ENCODE measurements around the gene RAB22A.
"Not testable (repeated sequence)": the region's sequence is repeated elsewhere in the genome, so short reads cannot be mapped to it uniquely, and the experiment has no call there.

Gene RAB22A

DNA sequence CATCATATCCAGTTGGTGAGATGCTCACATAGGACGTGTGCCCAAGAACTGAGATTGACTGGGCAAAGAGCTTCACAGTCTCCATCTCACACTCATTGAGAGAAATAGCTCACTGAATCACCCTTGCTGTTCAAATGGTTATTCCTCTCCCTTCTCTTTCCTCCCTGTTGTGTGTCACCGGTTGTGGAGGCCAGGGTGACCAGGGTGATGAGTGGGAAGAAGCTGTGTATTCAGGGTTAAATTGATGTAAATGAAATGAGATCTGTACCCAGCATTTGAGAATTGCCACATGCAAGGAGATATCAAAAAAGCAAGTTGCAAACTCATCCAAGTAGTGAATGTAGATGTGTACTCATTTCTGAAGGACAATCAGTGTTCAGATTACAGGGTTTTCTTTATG lies 43.0 kb downstream of the RAB22A start:
- DNase-seq: no peak

DNA sequence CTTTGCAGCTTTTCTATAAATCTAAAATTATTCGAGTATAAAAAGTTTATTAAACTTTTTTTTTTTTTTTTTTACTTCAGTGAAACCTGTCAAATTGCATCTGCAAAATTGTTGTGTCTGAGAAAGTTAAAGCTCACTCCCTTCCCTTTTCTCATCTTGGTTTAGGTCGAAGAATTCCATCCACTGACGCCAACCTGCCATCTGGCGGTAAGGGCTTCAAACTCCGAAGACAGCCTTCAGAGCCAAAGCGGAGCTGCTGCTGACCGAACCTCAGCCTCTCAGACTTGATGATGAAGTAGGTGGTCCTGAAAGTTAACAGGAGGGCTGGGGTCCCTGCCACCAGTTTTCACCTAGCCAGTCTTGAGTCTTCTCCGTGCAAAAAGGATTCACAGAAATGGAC lies 49.9 kb downstream of the RAB22A start:
- DNase-seq: no peak

DNA sequence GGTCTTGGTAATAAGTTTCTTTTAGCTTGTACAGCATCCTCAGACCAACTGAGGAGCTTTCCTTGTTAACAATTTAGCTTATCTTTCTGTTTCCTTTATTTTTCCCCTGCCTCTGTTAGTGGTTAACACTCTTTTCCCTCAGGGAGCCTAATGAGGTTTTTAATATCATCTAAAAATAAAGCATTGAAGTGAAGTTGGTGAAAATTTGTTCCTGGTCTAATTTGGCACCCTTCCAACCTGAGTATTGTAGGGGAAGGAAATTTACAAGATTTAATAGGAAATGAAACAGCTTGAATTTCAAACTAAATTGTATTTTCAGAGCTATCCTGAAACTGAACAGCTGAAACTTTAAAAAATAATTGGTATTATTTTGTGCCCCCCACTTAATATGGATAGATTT lies 51.4 kb downstream of the RAB22A start:
- no peak for DNase-seq

DNA sequence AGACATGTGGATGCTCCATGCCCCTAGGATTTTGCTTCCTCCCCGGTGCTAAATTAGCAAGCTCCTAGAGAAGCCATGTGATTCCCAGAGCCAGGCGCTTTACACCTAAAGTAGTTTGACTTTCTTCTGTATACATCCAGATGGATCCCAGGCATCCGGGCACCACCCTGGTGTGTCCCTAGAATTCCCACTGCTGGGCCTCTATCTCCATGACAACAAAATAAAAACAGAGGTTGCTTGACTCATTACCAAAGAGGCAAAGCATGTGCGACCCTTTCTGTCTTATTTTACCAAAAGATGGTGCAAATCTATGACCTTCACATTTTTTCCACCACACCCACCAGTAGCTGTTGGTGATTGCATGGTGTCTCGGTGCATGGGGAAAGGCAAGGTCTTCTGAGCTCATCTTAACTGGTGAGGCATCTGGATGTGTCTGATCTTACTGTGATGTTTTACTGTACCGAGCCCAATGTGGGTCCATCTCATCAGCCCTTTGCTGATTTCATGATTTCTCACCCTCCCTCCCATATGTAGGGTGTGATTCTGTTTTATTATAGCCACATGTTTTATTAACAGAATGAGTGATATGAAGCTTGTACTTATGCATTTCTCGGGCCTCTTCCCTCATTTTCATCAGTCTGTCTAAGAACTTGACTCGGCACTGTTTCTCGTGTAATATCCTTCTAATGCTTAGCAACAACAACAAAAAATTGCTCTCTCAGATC lies 52.1 kb downstream of the RAB22A start:
- DNase-seq: no peak

DNA sequence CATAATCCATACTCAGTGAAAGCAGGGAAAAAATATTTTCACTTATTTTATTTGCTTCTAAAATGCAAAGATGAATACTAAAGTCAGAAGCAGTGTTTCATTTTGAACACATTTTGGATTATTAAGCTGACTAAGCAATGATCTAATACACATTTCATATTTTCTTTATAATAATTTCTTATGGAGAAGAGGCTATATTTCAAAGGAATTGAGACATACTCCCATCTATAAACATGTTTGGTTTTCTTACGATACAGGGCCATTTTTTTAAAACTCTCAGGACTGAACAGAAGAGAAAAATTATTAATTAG lies 52.6 kb downstream of the RAB22A start:
- no peak for DNase-seq

DNA sequence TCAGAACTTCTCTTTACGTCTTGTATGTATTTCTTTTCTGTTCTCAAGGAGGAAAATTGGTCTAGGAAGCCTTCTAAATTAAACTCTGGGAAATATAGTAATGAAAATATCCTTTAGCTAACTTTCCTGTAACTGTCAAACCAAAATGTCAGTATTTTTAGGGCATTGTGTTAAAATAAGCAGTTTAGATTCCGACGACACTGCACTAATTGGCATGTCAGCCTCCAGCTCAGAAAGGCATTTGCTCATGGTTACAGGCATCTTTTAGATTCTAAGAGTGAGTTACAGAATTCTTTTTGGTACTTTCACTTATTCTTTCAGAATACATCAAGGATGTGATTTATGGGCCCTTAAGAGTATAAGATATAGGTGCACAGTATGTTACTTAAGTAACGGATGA lies 53.5 kb downstream of the RAB22A start:
- DNase-seq: no peak

DNA sequence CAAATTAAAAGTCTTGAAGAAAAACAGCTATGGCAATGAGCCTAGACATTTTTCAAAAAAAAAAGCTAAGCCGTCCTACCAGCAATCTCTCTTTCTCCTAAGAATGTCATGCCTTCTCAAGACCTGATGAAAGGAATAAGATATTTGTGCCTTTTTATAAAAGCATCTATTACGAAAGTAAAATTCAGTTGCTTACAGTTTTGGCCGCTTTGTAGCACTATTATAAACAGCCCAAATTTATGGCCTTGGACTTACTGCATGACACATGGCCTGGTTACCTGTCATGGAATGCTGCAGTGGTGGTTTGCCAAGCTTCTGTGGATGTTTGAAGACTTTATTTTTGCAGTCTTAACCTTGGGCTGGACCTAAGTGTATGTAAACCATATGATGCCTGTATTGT lies 57.4 kb downstream of the RAB22A start:
- DNase-seq: no peak

DNA sequence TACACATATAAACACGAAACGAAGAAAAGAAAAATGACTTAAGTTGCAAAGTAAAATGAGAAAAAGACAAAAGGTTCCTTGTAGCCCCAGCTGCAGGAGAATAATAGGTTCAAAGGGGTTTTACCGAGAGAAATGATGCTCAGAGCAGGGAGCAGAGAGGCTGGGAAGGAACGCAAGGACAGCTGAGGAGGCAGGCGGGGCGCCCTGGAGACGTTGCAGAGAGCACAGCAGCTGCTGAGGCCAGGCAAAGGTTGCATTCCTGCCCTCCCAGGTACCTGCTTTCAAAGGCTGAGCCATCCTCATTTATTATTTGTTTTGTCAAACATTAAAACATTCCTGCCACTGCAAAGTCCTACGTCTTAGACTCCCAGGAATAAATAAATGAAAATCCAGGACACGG lies 63.3 kb downstream of the RAB22A start:
- no peak for DNase-seq

DNA sequence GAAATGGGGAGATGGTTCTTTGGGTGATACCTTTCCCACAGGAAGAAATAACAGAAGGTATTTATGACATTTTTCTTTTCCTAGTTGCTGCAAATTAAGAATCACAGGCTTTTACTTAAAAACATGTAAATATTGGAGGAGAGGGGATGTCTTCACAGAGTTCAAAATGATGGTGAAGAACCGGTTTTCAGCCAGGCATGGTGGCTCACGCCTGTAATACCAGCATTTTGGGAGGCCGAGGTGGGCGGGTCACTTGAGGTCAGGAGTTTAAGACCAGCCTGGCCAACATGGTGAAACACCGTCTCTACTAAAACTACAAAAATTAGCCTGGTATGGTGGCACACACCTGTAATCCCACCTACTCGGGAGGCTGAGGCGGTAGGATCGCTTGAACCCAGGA lies 63.8 kb downstream of the RAB22A start:
- DNase-seq: not testable (repeated sequence)

DNA sequence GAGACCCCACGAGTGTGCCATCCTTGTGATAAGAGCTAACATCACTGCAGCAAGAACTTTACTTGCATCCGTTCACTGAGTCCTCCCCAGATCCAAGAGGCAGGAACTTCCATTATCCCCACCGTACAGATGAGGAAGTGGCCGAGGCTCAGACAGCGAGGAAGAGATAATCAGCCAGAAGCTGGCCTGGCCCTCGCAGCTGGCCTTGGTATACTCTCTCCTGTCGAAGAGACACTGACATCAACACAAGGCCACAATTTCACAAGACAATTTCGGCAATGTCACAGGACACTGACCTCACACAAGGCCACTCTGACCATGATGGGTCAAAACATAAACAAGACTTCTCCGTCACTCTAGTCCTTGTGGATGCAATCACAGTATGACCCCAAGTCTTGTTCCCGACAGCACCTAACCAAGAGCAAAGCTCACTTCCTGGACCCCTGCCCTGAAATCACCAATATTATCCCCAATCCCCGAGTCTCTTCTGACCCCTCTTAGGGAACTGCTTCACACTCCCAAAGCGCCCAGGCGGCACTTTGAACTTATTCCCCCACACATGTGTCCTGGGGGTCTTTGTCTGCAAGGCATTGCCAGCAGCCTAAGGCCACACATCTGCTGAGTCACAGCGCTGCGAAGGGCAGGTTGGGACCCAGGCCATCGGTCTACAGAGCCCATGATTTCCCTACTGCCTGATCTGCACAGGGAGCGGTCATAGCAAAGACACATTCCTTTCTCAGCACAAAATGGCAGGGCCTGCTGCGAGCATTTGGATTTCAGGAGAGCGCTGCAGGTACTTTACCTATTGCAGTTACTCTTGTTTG lies 64.7 kb downstream of the RAB22A start:
- no peak for DNase-seq

DNA sequence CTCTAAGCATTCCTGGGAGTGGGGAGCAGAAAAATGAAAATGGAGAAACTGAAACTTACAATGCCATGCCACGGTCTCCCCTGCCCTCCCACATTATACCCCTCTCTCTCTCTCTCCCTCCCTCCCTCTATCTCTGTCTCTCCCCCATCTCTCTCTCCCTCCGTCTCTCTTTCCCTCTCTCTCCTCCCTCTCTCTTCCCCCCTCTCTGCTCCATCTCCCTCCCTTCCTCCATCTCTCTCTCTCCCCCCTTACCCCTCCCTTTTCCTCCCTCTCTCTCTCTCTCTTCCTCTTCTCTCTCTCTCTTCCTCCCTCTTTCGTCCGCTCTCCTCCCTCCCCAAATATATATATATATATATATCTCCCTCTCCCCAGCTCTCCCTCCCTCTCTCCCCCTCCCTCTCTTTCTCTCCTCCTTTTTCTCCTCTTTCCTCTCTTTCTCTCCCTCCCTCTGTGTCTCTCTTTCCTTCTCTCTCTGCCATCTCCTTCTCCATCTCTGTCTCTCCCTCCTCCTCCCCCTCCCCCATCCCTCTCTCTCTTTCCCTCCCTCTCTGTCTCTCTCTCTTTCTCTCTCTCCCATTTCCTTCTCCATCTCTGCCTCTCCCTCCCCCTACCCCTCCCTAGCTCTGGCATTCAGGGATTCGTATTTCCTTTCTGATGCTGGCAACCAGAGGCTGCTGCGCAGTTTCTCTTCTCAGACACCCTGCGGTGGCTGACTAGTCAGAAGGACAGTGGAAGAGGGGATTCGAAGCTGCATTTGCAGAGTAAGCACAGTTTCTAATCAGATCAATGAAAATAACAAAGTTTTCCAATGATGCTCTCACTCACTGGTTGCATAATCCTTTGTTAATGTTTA lies 65.6 kb downstream of the RAB22A start:
- DNase-seq: no peak

DNA sequence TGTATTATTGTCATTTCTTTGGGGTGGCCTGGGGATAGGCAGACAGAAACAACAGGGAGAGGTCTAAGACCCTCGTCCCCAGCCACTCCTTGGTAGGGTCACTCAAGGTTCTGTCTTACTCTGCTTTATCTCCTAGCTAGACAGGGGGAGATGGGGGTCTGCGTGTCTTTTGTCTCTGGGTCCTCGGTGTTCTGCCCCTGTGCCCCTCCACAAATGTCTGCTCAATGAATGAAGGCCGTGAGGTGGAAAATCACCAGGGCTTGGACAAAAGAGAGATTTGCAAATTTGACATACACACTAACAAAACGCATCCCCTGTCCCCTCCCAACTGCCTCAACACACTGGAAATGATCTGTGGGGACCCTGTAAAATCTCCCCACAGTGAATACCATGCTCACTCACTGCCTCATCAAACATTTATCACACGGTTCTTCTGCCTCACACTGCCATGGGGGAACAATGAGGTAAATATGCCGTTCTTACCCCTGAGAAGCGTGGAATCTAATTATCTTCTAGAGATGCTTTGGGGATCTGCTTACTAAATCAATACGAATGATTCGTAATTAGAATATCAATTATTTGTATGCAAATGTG lies 66.3 kb downstream of the RAB22A start:
- DNase-seq: no peak

DNA sequence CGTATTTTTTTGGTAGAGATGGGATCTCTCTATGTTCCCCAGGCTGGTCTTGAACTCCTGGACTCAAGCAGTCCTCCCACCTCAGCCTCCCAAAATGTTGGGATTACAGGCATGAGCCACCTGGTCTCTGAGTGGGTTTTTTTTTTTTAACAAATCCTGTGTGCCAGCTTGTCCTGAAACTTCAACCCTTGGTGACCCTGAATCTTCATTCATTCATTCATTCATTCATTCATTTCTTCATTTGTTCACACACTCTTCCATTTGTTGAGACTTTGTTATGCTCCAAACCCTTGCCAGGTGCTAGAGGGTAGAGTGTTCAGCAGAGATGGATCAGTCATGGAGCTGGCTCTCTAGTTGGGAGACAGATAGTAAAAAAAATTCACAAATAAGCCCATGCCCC lies 67.5 kb downstream of the RAB22A start:
- DNase-seq: no peak

DNA sequence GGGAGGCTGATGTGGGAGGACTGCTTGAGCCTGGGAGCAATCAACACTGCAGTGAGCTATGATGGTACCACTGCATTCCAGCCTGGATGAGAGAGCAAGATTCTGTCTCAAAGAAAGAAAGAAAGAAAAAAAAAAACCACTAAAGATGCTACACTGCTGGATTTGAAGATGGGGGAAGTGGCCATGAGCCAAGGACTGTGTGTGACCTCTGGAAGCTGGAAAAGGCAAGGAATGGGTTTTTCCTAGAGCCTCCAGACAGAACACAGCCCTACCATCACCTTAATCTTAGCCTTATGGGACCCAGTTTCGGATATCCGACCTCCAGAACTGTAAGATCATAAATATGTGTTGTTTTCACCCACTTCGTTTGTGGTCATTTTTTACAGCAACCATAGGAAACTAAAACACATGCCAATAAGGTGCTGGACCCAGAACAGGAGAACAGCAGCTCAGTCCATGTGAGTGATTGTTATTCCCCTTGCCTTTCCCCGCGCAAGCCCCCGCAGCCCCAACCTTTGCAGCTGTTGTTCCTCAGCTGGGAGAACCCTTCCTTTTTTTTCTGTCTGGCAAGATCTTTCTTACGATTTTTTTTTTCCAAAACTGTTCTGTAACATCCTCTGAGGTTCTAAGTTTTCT lies 68.4 kb downstream of the RAB22A start:
- DNase-seq: no peak

DNA sequence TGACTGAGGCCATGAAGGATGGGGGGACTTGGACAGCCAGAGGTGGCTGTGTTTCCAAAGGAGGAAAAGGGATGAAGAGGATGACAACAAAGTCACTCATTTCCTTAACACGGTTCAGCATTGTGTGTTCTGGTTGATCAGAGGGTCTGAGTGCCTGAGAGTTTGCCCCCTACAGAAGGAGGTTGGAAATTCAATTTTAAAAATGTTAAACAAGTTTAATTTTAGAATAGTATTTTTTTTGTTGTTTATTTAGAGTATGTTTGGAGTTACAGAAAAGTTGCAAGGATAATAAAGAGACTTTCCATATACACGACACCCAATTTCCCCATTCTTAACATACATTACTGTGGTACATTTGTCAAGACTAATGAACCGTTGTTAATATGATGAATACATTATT lies 69.2 kb downstream of the RAB22A start:
- DNase-seq: no peak

DNA sequence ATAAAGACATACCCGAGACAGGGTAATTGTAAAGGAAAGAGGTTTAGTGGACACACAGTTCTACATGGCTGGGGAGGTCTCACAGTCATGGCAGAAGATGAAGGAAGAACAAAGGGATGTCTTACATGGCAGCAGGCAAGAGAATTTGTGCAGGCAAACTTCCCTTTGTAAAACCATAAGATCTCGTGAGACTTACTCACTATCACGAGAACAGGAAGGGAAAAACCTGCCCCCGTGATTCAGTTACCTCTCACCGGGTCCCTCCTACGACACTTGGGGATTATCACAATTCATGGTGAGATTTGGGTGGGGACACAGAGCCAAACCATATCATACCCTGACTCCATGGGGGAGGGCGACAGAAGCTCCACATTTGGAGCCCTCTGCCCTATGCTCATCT lies 72.1 kb downstream of the RAB22A start:
- DNase-seq: no peak

DNA sequence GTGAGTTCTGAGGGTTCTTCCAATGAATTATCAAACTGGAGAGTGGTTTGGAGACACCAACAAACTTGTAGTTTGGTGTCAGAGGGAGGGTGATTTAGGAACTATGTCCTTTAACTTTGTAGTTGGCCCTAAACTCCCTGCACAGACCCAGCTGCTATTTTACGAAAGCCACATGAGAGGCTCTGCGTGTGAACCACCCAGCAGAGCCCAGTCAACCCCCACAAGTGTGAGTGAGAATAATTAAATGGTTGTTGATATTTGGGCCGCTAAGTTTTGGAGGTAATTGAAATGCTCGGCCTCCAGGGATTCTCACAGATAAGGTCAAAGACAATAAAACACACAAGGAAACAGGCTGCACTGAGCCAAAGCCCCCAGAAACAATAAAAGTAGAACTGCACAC lies 72.6 kb downstream of the RAB22A start:
- no peak for DNase-seq

DNA sequence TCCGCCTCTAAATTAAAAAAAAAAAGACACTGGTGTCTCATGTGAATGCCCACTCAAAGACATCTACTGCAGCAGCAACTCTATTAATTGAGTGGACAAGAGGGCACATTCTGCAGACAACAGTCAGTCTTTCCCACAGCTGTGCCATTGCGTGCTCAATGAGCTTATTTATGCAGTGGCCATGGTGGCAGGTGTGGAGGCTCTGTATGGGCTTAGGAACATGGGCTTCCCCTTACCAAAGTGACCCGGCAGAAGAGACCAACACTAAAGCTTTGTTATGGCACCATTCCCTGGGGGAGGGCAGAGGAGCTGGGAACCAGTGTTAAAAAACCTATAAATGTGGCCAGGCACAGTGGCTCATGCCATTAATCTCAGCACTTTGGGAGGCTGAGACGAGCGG lies 75.3 kb downstream of the RAB22A start:
- DNase-seq: no peak

DNA sequence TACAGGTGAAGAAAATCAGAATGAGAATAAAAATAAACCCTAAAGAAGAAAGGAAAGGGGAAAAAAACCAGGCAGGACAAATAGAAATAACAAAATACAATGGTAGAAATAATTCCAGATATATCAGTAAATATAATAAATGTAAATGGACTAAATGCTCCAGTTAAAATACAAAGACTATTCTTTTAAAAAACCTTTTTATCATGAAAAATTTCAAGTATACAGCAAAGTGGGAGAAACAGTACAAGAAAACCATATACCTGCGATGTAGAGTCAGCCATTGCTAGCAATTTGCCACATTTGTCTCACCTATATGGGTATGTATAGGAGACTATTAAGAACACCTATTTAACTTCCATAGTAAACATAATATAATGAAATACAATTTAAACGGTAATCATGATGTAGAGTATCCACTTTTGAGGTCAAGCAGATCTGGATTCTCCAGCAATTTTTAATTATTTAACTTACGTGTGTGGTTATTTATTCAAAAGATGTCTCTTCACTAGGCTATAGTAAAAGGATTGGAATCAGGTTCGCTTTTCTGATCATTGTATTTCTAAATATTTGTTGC lies 78.6 kb downstream of the RAB22A start:
- DNase-seq: no peak

DNA sequence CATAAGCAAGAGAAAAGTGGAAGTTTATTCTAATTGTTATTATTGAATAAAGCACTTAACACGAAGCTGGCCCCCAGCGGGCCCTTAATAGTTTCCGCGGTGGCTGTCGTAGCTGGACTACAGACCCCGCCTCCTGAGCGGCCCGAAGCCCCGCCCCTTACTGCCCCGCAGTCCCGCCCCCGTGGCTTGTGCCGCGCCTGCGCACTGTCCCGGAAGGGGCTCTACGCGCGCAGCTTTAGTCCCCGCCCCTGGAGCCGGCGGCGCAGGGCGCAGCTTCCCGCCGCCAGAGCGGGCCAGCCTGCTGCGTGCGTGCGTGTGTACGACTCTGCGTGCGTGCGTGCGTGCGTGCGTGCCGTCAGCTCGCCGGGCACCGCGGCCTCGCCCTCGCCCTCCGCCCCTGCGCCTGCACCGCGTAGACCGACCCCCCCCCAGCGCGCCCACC lies 79.4 kb downstream of the RAB22A start, which contains the start of gene VAPB:
TSS of gene VAPB (plus strand) at position 348 of the 442 bp plus-strand sequence. CDS start 231 bp downstream, outside the sequence.
- peak; percentile 99 for DNase-seq

DNA sequence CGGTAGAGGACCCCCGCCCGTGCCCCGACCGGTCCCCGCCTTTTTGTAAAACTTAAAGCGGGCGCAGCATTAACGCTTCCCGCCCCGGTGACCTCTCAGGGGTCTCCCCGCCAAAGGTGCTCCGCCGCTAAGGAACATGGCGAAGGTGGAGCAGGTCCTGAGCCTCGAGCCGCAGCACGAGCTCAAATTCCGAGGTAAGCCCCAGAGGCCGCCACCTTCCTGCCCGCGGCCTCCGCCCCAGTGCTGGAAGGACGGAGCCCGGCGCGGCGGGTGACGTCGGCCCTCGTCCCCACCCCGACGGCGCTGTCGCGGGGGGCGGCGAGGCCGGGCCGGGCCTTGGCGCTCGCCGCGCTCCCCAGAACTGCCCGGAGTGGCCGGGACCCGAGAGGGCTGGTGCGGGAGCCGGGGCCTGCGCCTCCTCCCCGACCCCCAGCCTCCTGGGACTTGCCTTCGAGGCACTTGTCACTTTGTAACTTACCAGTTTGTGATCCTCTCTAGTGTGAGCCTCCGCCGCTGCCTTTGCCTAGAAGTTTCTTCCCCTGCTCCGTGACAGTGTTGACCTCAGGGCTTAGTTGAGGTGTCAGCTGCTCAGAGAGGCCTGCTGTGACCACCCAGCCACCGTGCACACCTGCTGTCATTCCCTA lies 79.9 kb downstream of the RAB22A start:
- no peak for DNase-seq
